GM12891 (cell line): ENCODE measurements around the gene TLE1.

Experiments
- PAX5 ChIP-seq: IDR thresholded peaks from 2 replicates; pipeline ENCODE4 v1.6.1; 2011; ENCODE audit warnings: low read length, moderate library complexity, mild to moderate bottlenecking; ENCODE audit not compliant: insufficient read depth, severe bottlenecking
- POLR2A ChIP-seq: IDR thresholded peaks from 2 replicates; pipeline ENCODE4 v1.6.1; 2011; ENCODE audit warnings: low read depth, low read length, control low read depth

DNA sequence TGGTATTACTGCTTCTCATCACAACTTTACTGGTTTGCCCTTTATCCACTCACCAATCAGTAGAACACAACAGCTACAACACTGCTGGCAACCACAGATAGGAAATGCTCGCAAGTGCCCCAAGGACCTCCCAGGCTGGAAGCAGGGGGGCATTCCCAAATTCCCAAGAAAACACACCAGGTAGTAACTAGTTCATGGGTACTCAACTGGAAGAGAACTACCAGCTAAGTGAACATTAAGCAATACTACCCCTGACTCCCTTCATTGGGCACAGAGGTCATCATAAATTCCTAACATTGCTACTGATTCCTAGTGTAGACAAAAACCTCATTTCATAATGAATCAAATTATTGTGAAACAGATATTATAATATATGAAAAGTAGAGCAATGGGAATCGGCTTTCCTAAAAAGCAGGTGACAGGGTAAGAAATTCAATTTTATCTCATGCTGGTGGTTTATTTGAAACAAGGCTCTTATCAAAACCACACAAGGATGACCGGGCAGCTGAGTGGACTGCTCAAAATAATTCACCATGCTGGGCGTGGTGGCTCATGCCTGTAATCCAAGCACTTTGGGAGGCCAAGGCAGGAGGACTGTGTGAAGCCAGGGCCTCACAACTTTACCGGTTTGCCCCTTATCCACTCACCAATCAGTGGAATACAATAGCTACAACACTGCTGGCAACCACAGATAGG, 81.6 kb downstream of the TLE1 start:
- TF ChIP-seq PAX5: no peak
- no peak for TF ChIP-seq POLR2A
